ENCODE measurements around the gene SNX15.

DNA sequence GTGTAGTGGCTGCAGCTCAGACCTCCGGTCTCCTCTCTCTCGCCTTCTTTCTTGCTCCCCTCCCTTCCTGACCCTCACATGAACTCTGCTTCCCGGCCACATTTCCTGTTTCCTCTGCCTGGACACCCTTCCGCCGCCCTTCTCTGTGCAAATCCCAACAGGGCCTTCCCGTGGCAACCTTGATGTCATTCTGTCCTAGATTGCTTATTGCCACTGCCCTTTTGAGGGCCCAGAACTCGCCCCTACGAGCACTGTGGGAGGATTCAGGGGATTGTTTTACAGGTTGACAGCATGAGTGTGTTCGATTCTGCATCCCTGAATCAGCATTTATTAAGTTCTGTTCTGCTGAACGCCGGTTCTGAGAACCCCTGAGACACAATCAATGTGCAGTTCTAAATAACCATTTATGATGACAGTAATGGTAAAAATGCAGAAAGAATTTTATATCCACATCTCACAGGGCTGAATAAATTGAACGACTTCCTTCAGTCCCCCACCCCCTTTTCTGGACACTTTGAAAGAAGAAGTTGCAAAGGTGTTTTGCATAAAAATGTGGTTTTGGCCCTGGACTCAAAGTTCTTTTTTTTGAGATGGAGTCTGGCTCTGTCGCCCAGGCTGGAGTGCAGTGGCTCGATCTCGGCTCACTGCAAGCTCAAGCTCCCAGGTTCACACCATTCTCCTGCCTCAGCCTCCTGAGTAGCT lies 36.9 kb upstream of the SNX15 start:
- TF ChIP-seq, protein P1, sequence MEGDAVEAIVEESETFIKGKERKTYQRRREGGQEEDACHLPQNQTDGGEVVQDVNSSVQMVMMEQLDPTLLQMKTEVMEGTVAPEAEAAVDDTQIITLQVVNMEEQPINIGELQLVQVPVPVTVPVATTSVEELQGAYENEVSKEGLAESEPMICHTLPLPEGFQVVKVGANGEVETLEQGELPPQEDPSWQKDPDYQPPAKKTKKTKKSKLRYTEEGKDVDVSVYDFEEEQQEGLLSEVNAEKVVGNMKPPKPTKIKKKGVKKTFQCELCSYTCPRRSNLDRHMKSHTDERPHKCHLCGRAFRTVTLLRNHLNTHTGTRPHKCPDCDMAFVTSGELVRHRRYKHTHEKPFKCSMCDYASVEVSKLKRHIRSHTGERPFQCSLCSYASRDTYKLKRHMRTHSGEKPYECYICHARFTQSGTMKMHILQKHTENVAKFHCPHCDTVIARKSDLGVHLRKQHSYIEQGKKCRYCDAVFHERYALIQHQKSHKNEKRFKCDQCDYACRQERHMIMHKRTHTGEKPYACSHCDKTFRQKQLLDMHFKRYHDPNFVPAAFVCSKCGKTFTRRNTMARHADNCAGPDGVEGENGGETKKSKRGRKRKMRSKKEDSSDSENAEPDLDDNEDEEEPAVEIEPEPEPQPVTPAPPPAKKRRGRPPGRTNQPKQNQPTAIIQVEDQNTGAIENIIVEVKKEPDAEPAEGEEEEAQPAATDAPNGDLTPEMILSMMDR (conservative IDR thresholded peaks at IDR 0.05; ENCODE audit: low read depth, low read length), result no peak
- no peak for TF ChIP-seq EZH2 (IDR thresholded peaks at IDR 0.05; ENCODE audit: borderline replicate concordance, low read depth, low read length, poor library complexity, severe bottlenecking)

All from A673 (cell line).